Measurements from ENCODE around the gene GPBAR1. TPM values are rescaled to one million over a fixed set of nuclear protein-coding genes. Genes with fewer than 3 reads are reported as not detected.

The GPBAR1 gene
- total and polyA plus RNA-seq, 9 of the 15 experiments (the other 6 are each of a cell fraction or from before 2014, with no cell fraction given): not detected

GRCh38 chr2:218219934-218220333 lies 40.9 kb upstream of the GPBAR1 start:
- Histone ChIP-seq H3K79me2 (ENCODE audit: control insufficient read depth, insufficient read depth, low read length) (peaks cover 62% of the 10 kb centered on the region), H3K4me1 (replicated peaks in 1 of 2; ENCODE audit: control insufficient read depth in 2 of 2, insufficient read depth in 2 of 2, low read length in 2 of 2) (peaks cover 15 to 18% of the 10 kb centered on the region in 2 experiments), H3K9me1 (ENCODE audit: control insufficient read depth, insufficient read depth, low read length) (no peaks in the 10 kb centered on the region), H3K4me3 (no peak overlapping the region), H3K4me2 (ENCODE audit: insufficient read depth, low read length) (no peak overlapping the region), H3K36me3 (ENCODE audit: control insufficient read depth, insufficient read depth, low read length) (peaks cover 32% of the 10 kb centered on the region; the same call in 2 of the 3 replicates), H3K27ac (ENCODE audit: extremely low read depth, low read depth, low read length) (no peak overlapping the region), H3K27me3 (ENCODE audit: control insufficient read depth in 2 of 2, insufficient read depth in 2 of 2, low read length in 2 of 2) (no peaks in the 10 kb centered on the region), H4K20me1 (replicated peaks; ENCODE audit: control insufficient read depth, insufficient read depth, low read length) (peaks cover 13% of the 10 kb centered on the region; the same call in 1 of the 2 replicates), H3K9me3 (replicated peaks; ENCODE audit: control insufficient read depth, insufficient read depth, low read depth, low read length) (no peaks in the 10 kb centered on the region), H3K9ac (ENCODE audit: insufficient read depth in 1 of 2, low read depth in 2 of 2, low read length in 2 of 2) (no peak overlapping the region), H2AFZ (ENCODE audit: low read depth, low read length) (no peak overlapping the region)
- intact Hi-C loops (cut with micrococcal nuclease) (no loop called here), in situ Hi-C loops (cut with MboI) (no loop called here)
- DNase-seq (ENCODE audit: extremely low read depth in 1 of 4, low spot score in 3 of 4) (no peak), ATAC-seq (no peak), FAIRE-seq (no peak)
- TF ChIP-seq ZNF12 (CRISPR knock-in tag; IDR thresholded peaks at IDR 0.05) (no peak), HNRNPLL (IDR thresholded peaks at IDR 0.05; ENCODE audit: low read depth, low read length, poor library complexity, severe bottlenecking) (no peak), JUN (IDR thresholded peaks at IDR 0.05; ENCODE audit: borderline replicate concordance, low read depth, low read length) (no peak), JUN (CRISPR knock-in tag; IDR thresholded peaks at IDR 0.05; ENCODE audit: borderline replicate concordance) (no peak), BRF1 (IDR thresholded peaks at IDR 0.05; ENCODE audit: borderline replicate concordance, extremely low read depth, insufficient read length) (no peak), SREBF2 (CRISPR knock-in tag; IDR thresholded peaks at IDR 0.05) (no peak), RB1 (IDR thresholded peaks at IDR 0.05; ENCODE audit: low read depth) (no peak), MCM7 (IDR thresholded peaks at IDR 0.05) (no peak)
- 70% methylated on average over 2 of the region's 2 CpGs for WGBS (ENCODE audit: insufficient coverage, low coverage, missing lambda C conversion rate)
- no TSS peak for BruUV-seq (replicated peaks)
- CTCF ChIA-PET (ENCODE audit: low intra/inter-chr PET ratio): no interaction called here
- POLR2A ChIA-PET: interaction anchor here (0.6 to 0.8 kb wide), 2 partner anchors 36 to 38 kb away, joined by 3 to 6 read pairs; no protein-coding TSS in a partner anchor

Measured in K562 (cell line).